Liver (tissue), 3 donors: Measurements from ENCODE around the gene SENP7.

Experiments
- EGR1 ChIP-seq, 2 donors: IDR thresholded peaks; 2 replicates each; pipeline ENCODE4 v1.6.1; 2016 to 2018; ENCODE audit warnings: antibody characterized with exemption in 2 of 2, low read depth in 2 of 2
- FOXA1 ChIP-seq: IDR thresholded peaks from 2 replicates; pipeline ENCODE4 v1.6.1; 2016; ENCODE audit warnings: antibody characterized with exemption
- GABPA ChIP-seq, 2 donors: IDR thresholded peaks in 1 of 2; conservative IDR thresholded peaks in 1 of 2; 2 replicates each; pipeline ENCODE4 v1.6.1; 2016; ENCODE audit warnings: antibody characterized with exemption in 2 of 2, mild to moderate bottlenecking in 1 of 2, moderate library complexity in 1 of 2
- NR2F2 ChIP-seq: IDR thresholded peaks from 2 replicates; pipeline ENCODE4 v1.6.1; 2016; ENCODE audit warnings: antibody characterized with exemption
- ZBTB33 ChIP-seq: IDR thresholded peaks from 2 replicates; pipeline ENCODE4 v1.6.1; 2016; ENCODE audit warnings: antibody characterized with exemption
- TF ChIP-seq, protein P1 (sequence below): fragments of 150-350 bp; IDR thresholded peaks from 2 replicates; pipeline ENCODE4 v1.5.1; 2017; ENCODE audit warnings: improper control_type of control experiment, low read depth, low read length; ENCODE audit not compliant: missing input control
- TF ChIP-seq, protein P2 (sequence below): IDR thresholded peaks from 2 replicates; pipeline ENCODE4 v1.6.1; 2016; ENCODE audit warnings: antibody characterized with exemption
- donor health status: healthy.
- donor health status: healthy.

- TF ChIP-seq, protein P1, sequence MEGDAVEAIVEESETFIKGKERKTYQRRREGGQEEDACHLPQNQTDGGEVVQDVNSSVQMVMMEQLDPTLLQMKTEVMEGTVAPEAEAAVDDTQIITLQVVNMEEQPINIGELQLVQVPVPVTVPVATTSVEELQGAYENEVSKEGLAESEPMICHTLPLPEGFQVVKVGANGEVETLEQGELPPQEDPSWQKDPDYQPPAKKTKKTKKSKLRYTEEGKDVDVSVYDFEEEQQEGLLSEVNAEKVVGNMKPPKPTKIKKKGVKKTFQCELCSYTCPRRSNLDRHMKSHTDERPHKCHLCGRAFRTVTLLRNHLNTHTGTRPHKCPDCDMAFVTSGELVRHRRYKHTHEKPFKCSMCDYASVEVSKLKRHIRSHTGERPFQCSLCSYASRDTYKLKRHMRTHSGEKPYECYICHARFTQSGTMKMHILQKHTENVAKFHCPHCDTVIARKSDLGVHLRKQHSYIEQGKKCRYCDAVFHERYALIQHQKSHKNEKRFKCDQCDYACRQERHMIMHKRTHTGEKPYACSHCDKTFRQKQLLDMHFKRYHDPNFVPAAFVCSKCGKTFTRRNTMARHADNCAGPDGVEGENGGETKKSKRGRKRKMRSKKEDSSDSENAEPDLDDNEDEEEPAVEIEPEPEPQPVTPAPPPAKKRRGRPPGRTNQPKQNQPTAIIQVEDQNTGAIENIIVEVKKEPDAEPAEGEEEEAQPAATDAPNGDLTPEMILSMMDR, result no peak
- TF ChIP-seq FOXA1, result no peak
- no peak for TF ChIP-seq GABPA (IDR thresholded peaks at IDR 0.05 in 1 of 2, conservative IDR thresholded peaks at IDR 0.05 in 1 of 2)
- no peak for TF ChIP-seq ZBTB33
- TF ChIP-seq NR2F2, result no peak
- TF ChIP-seq EGR1 (IDR thresholded peaks at IDR 0.05; ENCODE audit: low read depth in 2 of 2), result no peak
- TF ChIP-seq, protein P2, sequence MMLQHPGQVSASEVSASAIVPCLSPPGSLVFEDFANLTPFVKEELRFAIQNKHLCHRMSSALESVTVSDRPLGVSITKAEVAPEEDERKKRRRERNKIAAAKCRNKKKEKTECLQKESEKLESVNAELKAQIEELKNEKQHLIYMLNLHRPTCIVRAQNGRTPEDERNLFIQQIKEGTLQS, result no peak
Observed at GRCh38 chr3:101278727-101279126, 234.3 kb downstream of the SENP7 start.
